Measurements from ENCODE around the gene KLHL22. TPM values are rescaled to one million over a fixed set of nuclear protein-coding genes. Genes with fewer than 3 reads are reported as not detected.

Gene KLHL22
- total RNA-seq, 2 donors from 2014 or later: 45.1 to 51.3 TPM

GRCh38 chr22:20434264-20434751 is 61.3 kb downstream of the KLHL22 start:
- 92% methylated on average over 12 of the region's 12 CpGs for WGBS
- no peak for TF ChIP-seq CTCF (IDR thresholded peaks at IDR 0.05)
- TF ChIP-seq POLR2A (IDR thresholded peaks at IDR 0.05): no peak
- no peak for TF ChIP-seq POLR2AphosphoS5 (IDR thresholded peaks at IDR 0.05)
- H3K4me1 ChIP-seq (replicated peaks): peaks cover 14% of the 10 kb centered on the region
- DNase-seq (ENCODE audit: low spot score): no peak
- no peak overlapping the region for H3K4me3 ChIP-seq
- no peak overlapping the region for H3K27ac ChIP-seq
- intact Hi-C loops (cut with DNase I): loop anchor here (10.0 kb wide), 1 partner anchor 120 kb away; no protein-coding TSS in a partner anchor
- H3K36me3 ChIP-seq: no peaks in the 10 kb centered on the region
- H3K9me3 ChIP-seq: no peaks in the 10 kb centered on the region
- no peaks in the 10 kb centered on the region for H3K27me3 ChIP-seq (replicated peaks; ENCODE audit: insufficient read depth)

GRCh38 chr22:20433686-20434241 is 61.8 kb downstream of the KLHL22 start:
- no peak overlapping the region for H3K27ac ChIP-seq
- H3K4me3 ChIP-seq: no peak overlapping the region
- H3K9me3 ChIP-seq: no peaks in the 10 kb centered on the region
- intact Hi-C loops (cut with DNase I): loop anchor here (10.0 kb wide), 1 partner anchor 121 kb away; no protein-coding TSS in a partner anchor
- H3K36me3 ChIP-seq: no peaks in the 10 kb centered on the region
- no peak for DNase-seq (ENCODE audit: low spot score)
- TF ChIP-seq POLR2A (IDR thresholded peaks at IDR 0.05) (no peak), CTCF (IDR thresholded peaks at IDR 0.05) (no peak), POLR2AphosphoS5 (IDR thresholded peaks at IDR 0.05) (no peak)
- H3K27me3 ChIP-seq (replicated peaks; ENCODE audit: insufficient read depth): no peaks in the 10 kb centered on the region
- WGBS: 77% methylated on average over 4 of the region's 4 CpGs
- H3K4me1 ChIP-seq (replicated peaks): peaks cover 14% of the 10 kb centered on the region

GRCh38 chr22:20433191-20433590 is 62.4 kb downstream of the KLHL22 start:
- no peak for DNase-seq (ENCODE audit: low spot score)
- peaks cover 14% of the 10 kb centered on the region for H3K4me1 ChIP-seq (replicated peaks)
- no peaks in the 10 kb centered on the region for H3K27me3 ChIP-seq (replicated peaks; ENCODE audit: insufficient read depth)
- H3K27ac ChIP-seq: no peak overlapping the region
- intact Hi-C loops (cut with DNase I): loop anchor here (10.0 kb wide), 1 partner anchor 122 kb away; no protein-coding TSS in a partner anchor
- 89% methylated on average over 11 of the region's 11 CpGs for WGBS
- TF ChIP-seq POLR2AphosphoS5 (IDR thresholded peaks at IDR 0.05) (no peak), POLR2A (IDR thresholded peaks at IDR 0.05) (no peak), CTCF (IDR thresholded peaks at IDR 0.05) (no peak)
- no peak overlapping the region for H3K4me3 ChIP-seq
- no peaks in the 10 kb centered on the region for H3K36me3 ChIP-seq
- no peaks in the 10 kb centered on the region for H3K9me3 ChIP-seq

GRCh38 chr22:20432244-20432686 is 63.3 kb downstream of the KLHL22 start:
- intact Hi-C loops (cut with DNase I): loop anchor here (10.0 kb wide), 1 partner anchor 123 kb away; no protein-coding TSS in a partner anchor
- Histone ChIP-seq H3K27ac (no peak overlapping the region), H3K27me3 (replicated peaks; ENCODE audit: insufficient read depth) (no peaks in the 10 kb centered on the region), H3K36me3 (no peaks in the 10 kb centered on the region), H3K4me3 (no peak overlapping the region), H3K9me3 (no peaks in the 10 kb centered on the region), H3K4me1 (replicated peaks) (peaks cover 14% of the 10 kb centered on the region)
- TF ChIP-seq CTCF (IDR thresholded peaks at IDR 0.05): no peak
- no peak for TF ChIP-seq POLR2AphosphoS5 (IDR thresholded peaks at IDR 0.05)
- no peak for TF ChIP-seq POLR2A (IDR thresholded peaks at IDR 0.05)
- no peak for DNase-seq (ENCODE audit: low spot score)
- WGBS: 94% methylated on average over 3 of the region's 3 CpGs
